GM23248 (cell line): ENCODE results near the gene P2RX1.

Source experiments
- EZH2 ChIP-seq: fragments of 200-600 bp; sonication (generic); IDR thresholded peaks from 2 replicates; pipeline ENCODE4 v1.6.1; 2018; ENCODE audit warnings: antibody characterized with exemption, mild to moderate bottlenecking; ENCODE audit not compliant: insufficient read depth, poor library complexity, severe bottlenecking
- EZH2phosphoT487 ChIP-seq: fragments of 200-600 bp; sonication (generic); IDR thresholded peaks from 2 replicates; pipeline ENCODE4 v1.6.1; 2018; ENCODE audit warnings: antibody characterized with exemption, moderate library complexity, mild to moderate bottlenecking, low read depth; ENCODE audit not compliant: insufficient read depth

DNA sequence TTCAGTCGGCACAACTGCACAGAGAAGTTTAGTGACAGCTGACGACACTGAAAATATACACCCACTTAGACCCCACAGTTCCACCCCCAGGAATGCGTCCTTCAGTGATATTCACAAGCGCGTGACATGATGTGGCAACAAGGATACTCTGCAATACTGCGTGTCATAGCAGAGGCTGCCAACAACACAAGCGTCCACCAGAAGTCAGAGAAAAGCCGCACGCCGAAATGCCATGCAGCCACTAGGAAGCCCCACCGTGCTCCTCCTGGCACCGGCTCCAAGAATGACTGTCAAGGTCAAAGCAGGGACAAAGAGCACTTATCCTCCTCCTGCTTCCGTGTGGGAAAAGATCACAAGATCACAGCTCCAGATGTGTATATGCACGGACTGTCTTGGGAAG, 44.5 kb upstream of the P2RX1 start:
- TF ChIP-seq EZH2 (no peak), EZH2phosphoT487 (no peak)
